ENCODE results near the gene RRP9.

The RRP9 gene

GRCh38 chr3:51955175-51955892 lies 13.6 kb upstream of the RRP9 start, which contains the start of gene GPR62:
Gene GPR62, plus strand, starts transcription at chr3:51955381. Its CDS starts 272 bp downstream, at chr3:51955653.
- DNase-seq = no peak

GRCh38 chr3:51954713-51955112 lies 13.0 kb upstream of the RRP9 start:
- DNase-seq = no peak

- no peak for DNase-seq
Measured at GRCh38 chr3:51954105-51954504, 12.4 kb upstream of the RRP9 start.

- no peak for DNase-seq
Measured at GRCh38 chr3:51953445-51953844, 11.7 kb upstream of the RRP9 start.

GRCh38 chr3:51950899-51951298 lies 9.2 kb upstream of the RRP9 start:
- no peak for DNase-seq

GRCh38 chr3:51949121-51949520 lies 7.4 kb upstream of the RRP9 start:
- no peak for DNase-seq

- DNase-seq = no peak
Measured at GRCh38 chr3:51948016-51948580, 6.4 kb upstream of the RRP9 start.

GRCh38 chr3:51947215-51947900 lies 5.7 kb upstream of the RRP9 start:
- no peak for DNase-seq

- no peak for DNase-seq
Measured at GRCh38 chr3:51946796-51947195, 5.1 kb upstream of the RRP9 start.

- no peak for DNase-seq
Measured at GRCh38 chr3:51945926-51946705, 4.4 kb upstream of the RRP9 start.

GRCh38 chr3:51945031-51945840 lies 3.5 kb upstream of the RRP9 start:
- no peak for DNase-seq

GRCh38 chr3:51944451-51945021 lies 2.8 kb upstream of the RRP9 start:
- DNase-seq = no peak

- DNase-seq = no peak
Measured at GRCh38 chr3:51943451-51944391, 2.0 kb upstream of the RRP9 start.

- no peak for DNase-seq
Measured at GRCh38 chr3:51942603-51943450, 1.1 kb upstream of the RRP9 start.

- DNase-seq = no peak
Measured at GRCh38 chr3:51941463-51941797, 274 bp downstream of the RRP9 start.

- DNase-seq = no peak
Measured at GRCh38 chr3:51940648-51941462, 849 bp downstream of the RRP9 start.

- DNase-seq = no peak
Measured at GRCh38 chr3:51938780-51939425, 2.8 kb downstream of the RRP9 start.

GRCh38 chr3:51937611-51938450 lies 3.9 kb downstream of the RRP9 start:
- DNase-seq = no peak

All from NCI-H1417 treated with DMSO at 0.1 percent for 48 hours (cell line).